HUES6 (cell line): ENCODE data around the gene HSPG2.
A peak's percentile ranks its signal among the peaks of the same experiment; 100 is the strongest.
"Not testable (repeated sequence)": the region's sequence is repeated elsewhere in the genome, so short reads cannot be mapped to it uniquely, and the experiment has no call there.

Experiments used
- H3K27ac ChIP-seq: 2 replicates; pipeline ENCODE4 v1.7.0; 2013; ENCODE audit warnings: low read depth, mild to moderate bottlenecking, low read length, inconsistent platforms
- H3K27me3 ChIP-seq: 2 replicates; pipeline ENCODE4 v1.6.1; 2013; ENCODE audit warnings: low read length; ENCODE audit not compliant: control insufficient read depth, insufficient read depth
- H3K36me3 ChIP-seq: 2 replicates; pipeline ENCODE4 v1.6.1; 2013; ENCODE audit warnings: low read length; ENCODE audit not compliant: control insufficient read depth, insufficient read depth
- H3K4me1 ChIP-seq: 2 replicates; pipeline ENCODE4 v1.6.1; 2013; ENCODE audit warnings: low read length; ENCODE audit not compliant: control insufficient read depth, insufficient read depth
- H3K4me3 ChIP-seq: 2 replicates; pipeline ENCODE4 v1.5.1; 2013; ENCODE audit warnings: low read depth, low read length
- H3K9ac ChIP-seq: one replicate; pipeline ENCODE4 v1.6.1; 2013; ENCODE audit warnings: mild to moderate bottlenecking, low read length
- H3K9me3 ChIP-seq: 2 replicates; pipeline ENCODE4 v1.6.1; 2013; ENCODE audit warnings: low read depth, low read length; ENCODE audit not compliant: control insufficient read depth, insufficient read depth

The HSPG2 gene

GRCh38 chr1:21785764-21786163 is 151.3 kb downstream of the HSPG2 start:
- not testable (repeated sequence) for H3K9me3 ChIP-seq, H3K36me3 ChIP-seq, H3K27ac ChIP-seq, H3K9ac ChIP-seq, H3K27me3 ChIP-seq, H3K4me1 ChIP-seq, H3K4me3 ChIP-seq

- no peaks in the 10 kb centered on the region for H3K27me3 ChIP-seq
- 0 out of 2 replicates have a peak, but pooled peaks cover 4% of the 10 kb centered on the region for H3K4me1 ChIP-seq
- H3K36me3 ChIP-seq: no peaks in the 10 kb centered on the region
- peak overlapping the region; percentile 99 for H3K27ac ChIP-seq
- peak overlapping the region; percentile 89 for H3K4me3 ChIP-seq
- H3K9ac ChIP-seq: peak overlapping the region; percentile 98
- no peaks in the 10 kb centered on the region for H3K9me3 ChIP-seq
Measured at GRCh38 chr1:21783679-21784603, 153.2 kb downstream of the HSPG2 start.

GRCh38 chr1:21782868-21783678 is 154.0 kb downstream of the HSPG2 start, which contains the start of gene USP48:
Gene USP48 (minus strand): TSS chr1:21783149. CDS start chr1:21782957, 192 bp downstream.
- peak within 1 kb of the TSS; percentile 99 for H3K27ac ChIP-seq

GRCh38 chr1:21782349-21782867 is 154.7 kb downstream of the HSPG2 start:
- Histone ChIP-seq H3K27me3 (no peaks in the 10 kb centered on the region), H3K27ac (peak overlapping the region; percentile 99; the same call in 1 of the 2 replicates), H3K9me3 (no peaks in the 10 kb centered on the region), H3K36me3 (no peaks in the 10 kb centered on the region), H3K4me1 (0 out of 2 replicates have a peak, but pooled peaks cover 4% of the 10 kb centered on the region), H3K4me3 (peak overlapping the region; percentile 89), H3K9ac (peak overlapping the region; percentile 98)

More at GRCh38 chr1:21782868-21783678, 154.0 kb downstream of the HSPG2 start, which contains the start of gene USP48:
- no peaks in the 10 kb centered on the region for H3K9me3 ChIP-seq
- peak within 1 kb of the TSS; percentile 98 for H3K9ac ChIP-seq
- H3K4me3 ChIP-seq: peak within 1 kb of the TSS; percentile 89
- H3K27me3 ChIP-seq: no peaks in the 10 kb centered on the region
- H3K4me1 ChIP-seq: 0 out of 2 replicates have a peak, but pooled peaks cover 4% of the 10 kb centered on the region
- no peaks in the 10 kb centered on the region for H3K36me3 ChIP-seq

- H3K36me3 ChIP-seq: no peaks in the 10 kb centered on the region
- peak overlapping the region; percentile 98 for H3K9ac ChIP-seq
- no peaks in the 10 kb centered on the region for H3K27me3 ChIP-seq
- peak overlapping the region; percentile 89 for H3K4me3 ChIP-seq
- H3K9me3 ChIP-seq: no peaks in the 10 kb centered on the region
- H3K4me1 ChIP-seq: 0 out of 2 replicates have a peak, but pooled peaks cover 4% of the 10 kb centered on the region
- H3K27ac ChIP-seq: peak overlapping the region; percentile 26; the same call in 1 of the 2 replicates
Measured at GRCh38 chr1:21781815-21782348, 155.2 kb downstream of the HSPG2 start.

- no peaks in the 10 kb centered on the region for H3K27me3 ChIP-seq
- H3K9ac ChIP-seq: no peak overlapping the region
- no peaks in the 10 kb centered on the region for H3K9me3 ChIP-seq
- H3K4me1 ChIP-seq: 0 out of 2 replicates have a peak, but pooled peaks cover 4% of the 10 kb centered on the region
- no peak overlapping the region for H3K27ac ChIP-seq
- H3K4me3 ChIP-seq: no peak overlapping the region
- H3K36me3 ChIP-seq: no peaks in the 10 kb centered on the region
Measured at GRCh38 chr1:21779613-21780521, 157.2 kb downstream of the HSPG2 start.

GRCh38 chr1:21778405-21778727 is 158.7 kb downstream of the HSPG2 start:
- no peaks in the 10 kb centered on the region for H3K27me3 ChIP-seq
- H3K4me3 ChIP-seq: no peak overlapping the region

GRCh38 chr1:21776925-21777324 is 160.2 kb downstream of the HSPG2 start:
- H3K9ac ChIP-seq, H3K4me1 ChIP-seq, H3K36me3 ChIP-seq, H3K27me3 ChIP-seq, H3K9me3 ChIP-seq, H3K27ac ChIP-seq, H3K4me3 ChIP-seq: not testable (repeated sequence)

More at GRCh38 chr1:21778405-21778727, 158.7 kb downstream of the HSPG2 start:
- Histone ChIP-seq H3K27ac (no peak overlapping the region), H3K9ac (no peak overlapping the region), H3K4me1 (no peaks in the 10 kb centered on the region), H3K9me3 (no peaks in the 10 kb centered on the region), H3K36me3 (no peaks in the 10 kb centered on the region)

GRCh38 chr1:21775985-21776562 is 161.0 kb downstream of the HSPG2 start:
- no peaks in the 10 kb centered on the region for H3K9me3 ChIP-seq
- no peaks in the 10 kb centered on the region for H3K36me3 ChIP-seq
- no peak overlapping the region for H3K9ac ChIP-seq
- H3K27ac ChIP-seq: no peak overlapping the region
- no peaks in the 10 kb centered on the region for H3K4me1 ChIP-seq
- H3K27me3 ChIP-seq: no peaks in the 10 kb centered on the region
- no peak overlapping the region for H3K4me3 ChIP-seq

GRCh38 chr1:21775550-21775914 is 161.6 kb downstream of the HSPG2 start:
- no peaks in the 10 kb centered on the region for H3K4me1 ChIP-seq
- no peaks in the 10 kb centered on the region for H3K9me3 ChIP-seq
- no peak overlapping the region for H3K27ac ChIP-seq

More at GRCh38 chr1:21775550-21775914, 161.6 kb downstream of the HSPG2 start:
- Histone ChIP-seq H3K9ac (no peak overlapping the region), H3K36me3 (no peaks in the 10 kb centered on the region), H3K4me3 (no peak overlapping the region), H3K27me3 (no peaks in the 10 kb centered on the region)
